HK-2 (cell line): ENCODE data around the gene HABP2.

Experiments used
- DNase-seq: peaks from one replicate; pipeline ENCODE4 v3.0.0-alpha.2; 2018; ENCODE audit not compliant: unreplicated experiment

HABP2 gene

DNA sequence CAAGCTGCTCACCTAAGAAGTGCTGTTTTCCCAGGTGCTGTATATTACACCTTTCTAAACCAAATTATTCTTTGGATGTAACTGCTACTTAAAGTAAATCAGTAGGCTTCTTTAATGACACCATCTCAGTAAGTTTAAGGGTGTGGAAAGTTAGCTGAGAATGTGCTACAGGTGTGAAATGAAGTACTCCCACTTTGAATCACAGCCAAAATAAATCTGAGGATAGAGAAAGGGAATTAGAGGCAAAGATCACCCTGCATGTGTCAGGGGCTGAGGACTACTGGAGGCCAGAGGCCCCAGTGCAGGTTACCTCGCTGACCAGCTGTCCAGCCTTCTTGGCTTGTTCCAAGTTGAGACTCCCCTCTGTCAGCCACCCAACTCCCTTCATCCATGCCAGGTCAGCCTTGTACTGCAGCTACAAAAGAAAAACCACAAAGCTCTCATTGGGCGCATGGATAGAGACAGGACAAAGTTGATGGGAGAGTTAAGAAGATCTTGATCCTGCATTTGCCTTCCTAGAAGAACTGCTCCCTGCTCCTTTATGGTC lies 75.8 kb downstream of the HABP2 start:
- DNase-seq: no peak

DNA sequence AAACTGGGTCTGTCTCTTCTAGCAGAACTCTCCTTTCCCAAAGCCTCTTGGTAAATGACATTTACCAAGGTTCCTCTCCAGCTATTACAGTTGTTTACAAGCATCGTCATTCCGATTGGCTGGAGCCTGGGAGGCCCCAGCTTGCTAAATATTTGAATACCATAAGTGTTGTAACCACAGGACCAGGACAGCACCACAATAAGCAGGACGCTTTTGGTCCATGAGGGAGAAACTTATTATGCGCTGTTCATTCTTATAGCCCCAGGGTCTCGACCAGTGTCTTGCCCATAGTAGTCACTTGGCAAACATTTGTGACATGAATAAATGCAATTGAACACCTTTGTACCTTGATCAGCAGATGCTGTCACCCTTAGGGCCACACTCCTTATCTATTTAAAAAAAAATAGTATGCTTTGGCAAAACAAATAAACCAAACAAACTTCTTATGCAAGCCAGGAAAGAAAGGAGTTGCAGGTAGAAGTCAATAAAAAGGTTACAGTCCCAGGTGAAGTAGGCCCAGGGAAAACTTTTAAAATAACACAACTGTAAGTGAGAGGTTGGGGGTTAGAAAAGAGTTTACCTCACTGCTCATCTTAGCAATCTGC lies 78.2 kb downstream of the HABP2 start:
- DNase-seq: no peak

DNA sequence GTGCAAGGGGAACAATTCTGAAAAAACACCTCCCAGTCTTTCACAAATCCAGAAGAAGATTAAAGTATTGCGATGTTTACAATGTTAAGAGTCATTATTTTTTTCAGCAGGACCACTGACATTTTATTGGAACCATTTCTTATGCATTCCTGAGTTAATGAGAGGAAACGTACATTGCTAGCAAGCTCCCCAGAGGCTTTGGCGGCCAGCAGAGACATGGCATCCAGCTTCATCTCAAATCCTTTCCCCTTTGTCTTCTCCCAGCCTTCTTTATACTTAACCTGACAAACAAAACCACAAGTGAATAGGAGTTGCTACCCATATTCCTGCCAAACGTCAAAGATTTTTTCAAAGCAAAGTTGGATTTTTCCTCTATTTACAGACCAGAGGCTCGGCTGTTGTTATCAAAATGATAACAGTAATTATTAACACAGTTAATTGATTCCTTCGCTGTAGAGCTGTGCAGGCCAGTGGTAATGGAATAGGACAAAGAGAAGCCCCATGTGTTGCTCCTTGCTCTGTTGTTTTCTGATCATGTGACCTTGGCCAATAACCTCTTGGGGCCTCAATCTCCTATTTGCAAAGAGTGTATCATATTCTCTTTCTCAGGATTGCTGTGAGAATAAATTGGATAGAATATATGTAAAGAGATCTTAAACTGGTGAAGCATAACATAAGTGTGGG lies 79.0 kb downstream of the HABP2 start:
- no peak for DNase-seq
